ENCODE results near the gene HEXB.

DNA sequence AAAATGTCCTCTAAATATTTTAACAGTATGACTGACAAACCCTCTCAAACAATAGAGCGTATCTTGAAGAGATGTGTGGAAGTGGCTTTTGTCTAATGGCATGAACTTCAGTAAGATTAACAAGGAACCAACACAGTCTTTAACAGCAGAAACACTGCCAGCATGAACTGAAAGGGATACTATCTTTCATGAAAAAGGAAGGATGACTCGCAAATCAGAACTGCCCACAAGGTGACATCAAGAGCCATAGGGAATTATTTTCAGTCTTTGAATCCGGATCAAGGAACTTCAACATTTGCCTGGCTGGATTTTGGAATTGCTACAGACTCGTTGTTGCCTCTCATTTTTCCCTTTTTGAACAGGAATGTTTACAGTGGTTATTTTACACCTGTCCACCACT is 5.1 kb upstream of the HEXB start:
- no peak for TF ChIP-seq EZH2 (IDR thresholded peaks at IDR 0.05)
- no peak for TF ChIP-seq POLR2AphosphoS5 (IDR thresholded peaks at IDR 0.05; ENCODE audit: borderline replicate concordance, low read depth, low read length)
- no peak for TF ChIP-seq FOXP2 (optimal IDR thresholded peaks at IDR 0.05; ENCODE audit: control extremely low read depth, extremely low read length, insufficient read depth)
